ENCODE measurements around the gene GLT1D1.

- no peak for TF ChIP-seq CTCF (IDR thresholded peaks at IDR 0.05 in 4 of 5, conservative IDR thresholded peaks at IDR 0.05 in 1 of 5)
- no peak for TF ChIP-seq POLR2A (IDR thresholded peaks at IDR 0.05)
These were observed 95.8 kb downstream of the GLT1D1 start for GRCh38 chr12:128949086-128949485.

All from gastrocnemius medialis (tissue), 4 donors.